Putamen (tissue), 1 donor: ENCODE data around the gene SLCO3A1.

ENCODE experiments used
- DNase-seq: peaks from one replicate; pipeline ENCODE4 v3.0.0-alpha.2; 2016; ENCODE audit warnings: low spot score

SLCO3A1 gene

DNA sequence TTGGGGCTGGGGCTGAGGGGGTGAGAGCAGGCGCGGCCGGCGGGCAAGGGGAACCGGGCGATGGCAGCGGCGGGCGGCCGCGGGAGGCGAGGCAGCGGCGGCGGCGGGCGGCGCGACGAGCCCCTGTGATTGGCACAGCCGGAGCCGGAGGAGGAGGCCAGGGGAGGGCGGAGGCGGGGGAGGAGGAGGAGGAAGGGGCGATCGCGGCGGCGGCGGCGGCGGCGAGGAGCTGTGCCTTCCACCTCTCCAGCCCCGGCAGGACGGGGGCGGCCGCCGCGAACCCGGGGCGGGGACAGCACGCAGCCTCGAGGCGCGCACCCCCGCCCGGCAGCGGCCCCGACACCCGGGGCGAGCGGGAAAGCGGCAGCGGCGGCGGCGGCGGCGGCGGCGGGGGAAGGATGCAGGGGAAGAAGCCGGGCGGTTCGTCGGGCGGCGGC, at the start of gene SLCO3A1:
Gene SLCO3A1 (plus strand): TSS at position 198 of the 437 bp plus-strand sequence.
- peak; percentile 81 for DNase-seq

DNA sequence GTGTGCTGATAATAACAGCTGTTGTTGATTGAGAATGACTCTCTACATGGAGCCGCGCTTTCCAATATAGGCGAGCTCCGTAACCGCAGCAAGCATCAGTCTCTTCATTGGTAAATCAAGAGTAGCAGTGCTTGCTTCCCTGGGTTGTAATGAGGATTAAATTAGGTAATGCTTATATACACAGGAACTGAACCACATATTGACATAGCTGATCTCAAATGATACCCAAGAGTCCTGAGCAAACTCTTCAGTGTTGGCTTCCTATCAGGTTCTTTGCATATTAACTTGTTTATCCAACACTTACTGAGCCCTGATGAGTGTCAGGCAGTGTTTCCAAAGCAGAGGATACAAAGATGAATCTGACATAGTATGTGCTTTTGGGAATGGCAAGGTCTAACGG, 46.4 kb upstream of the SLCO3A1 start:
- DNase-seq, result no peak

DNA sequence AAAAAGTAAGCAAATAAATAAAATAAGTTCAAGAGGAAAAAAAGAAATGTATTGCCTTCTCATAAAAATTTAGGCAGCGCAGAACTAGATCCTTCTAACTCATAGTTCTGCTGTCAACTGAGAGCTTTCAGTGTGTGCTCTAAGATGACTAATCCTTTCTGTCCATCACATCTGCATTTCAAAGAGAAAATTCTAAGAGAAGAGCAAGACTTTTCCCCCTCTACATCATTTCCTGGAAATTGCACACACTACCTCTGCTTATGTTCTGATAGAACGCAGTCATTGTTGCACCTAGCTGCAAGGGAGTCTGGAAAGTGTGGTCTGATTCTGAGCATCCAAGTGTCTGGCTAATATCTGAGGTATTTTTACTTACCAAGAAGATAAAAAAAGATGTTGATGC, 39.6 kb upstream of the SLCO3A1 start:
- no peak for DNase-seq

DNA sequence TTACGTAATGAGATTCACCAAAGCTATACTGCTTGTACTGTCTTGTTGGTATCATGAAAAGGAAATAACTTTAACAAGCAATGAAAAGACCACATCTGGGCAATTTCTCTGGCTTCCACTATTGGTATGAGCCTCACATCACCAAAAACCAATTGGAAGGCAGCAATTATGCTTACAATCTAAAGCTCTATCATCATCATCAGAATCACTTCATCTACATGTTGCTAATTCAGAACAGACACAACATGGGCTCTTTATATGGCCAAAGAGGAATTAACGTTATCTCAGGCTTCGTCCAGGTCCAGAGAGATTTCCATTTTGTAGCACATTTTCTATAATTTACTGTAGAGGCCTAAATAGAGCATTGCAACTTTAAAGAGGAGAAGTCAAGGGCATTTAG, 36.6 kb upstream of the SLCO3A1 start:
- DNase-seq, result no peak

DNA sequence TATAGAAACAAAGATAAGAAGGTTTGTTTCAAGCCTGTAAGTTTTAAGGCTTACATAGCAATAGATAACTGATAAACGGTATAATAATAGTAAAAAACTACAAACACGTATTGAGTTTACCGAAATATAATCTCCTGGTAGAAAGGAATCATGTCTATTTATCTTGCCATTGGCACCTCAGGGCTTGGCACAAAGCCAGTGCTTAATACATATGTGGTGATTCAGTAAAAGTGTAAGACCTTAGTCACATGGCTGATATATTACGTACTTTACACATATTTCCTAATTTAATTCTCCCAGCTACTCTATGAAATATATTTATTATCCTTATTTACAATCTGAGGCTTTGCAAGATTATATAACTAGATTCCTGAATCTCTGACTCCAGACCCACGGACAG, 32.0 kb upstream of the SLCO3A1 start:
- no peak for DNase-seq

DNA sequence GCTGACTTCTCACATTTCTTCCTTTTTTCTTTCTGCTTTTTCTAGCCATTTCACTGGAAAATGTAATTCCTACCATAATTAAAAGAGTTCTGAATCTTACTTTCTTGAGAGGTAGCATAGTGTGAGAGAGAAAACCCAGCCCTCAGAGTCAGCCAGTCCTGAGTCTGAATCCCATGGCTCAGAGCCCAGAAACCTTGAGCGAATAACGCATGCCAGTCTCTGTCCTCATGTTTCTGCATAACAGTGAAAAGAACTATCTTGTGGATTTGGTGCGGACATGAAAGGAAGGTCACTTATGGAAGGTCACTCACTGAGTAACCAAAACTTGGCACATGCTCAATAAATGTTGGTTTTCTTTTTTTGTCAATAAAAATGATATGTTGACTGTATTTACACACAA, 29.3 kb upstream of the SLCO3A1 start:
- no peak for DNase-seq

DNA sequence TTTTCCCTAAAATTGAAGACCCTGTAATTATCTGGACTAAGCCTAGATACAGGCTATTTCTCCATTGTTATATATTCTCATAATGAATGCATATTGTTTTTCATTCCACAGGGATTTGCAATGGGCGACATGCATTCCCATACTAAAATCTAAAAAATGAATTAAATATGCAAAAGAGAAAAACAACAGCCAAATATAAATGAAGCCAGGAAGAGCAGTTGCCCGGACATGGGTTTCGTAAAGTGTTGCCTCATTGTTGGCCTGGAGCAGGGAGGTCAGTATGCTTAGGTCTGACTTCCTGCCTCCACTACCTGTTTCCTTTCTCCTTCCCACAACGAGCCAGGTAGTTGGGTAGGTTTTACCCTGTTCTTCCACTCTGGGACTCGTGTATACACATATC, 27.1 kb upstream of the SLCO3A1 start:
- no peak for DNase-seq

DNA sequence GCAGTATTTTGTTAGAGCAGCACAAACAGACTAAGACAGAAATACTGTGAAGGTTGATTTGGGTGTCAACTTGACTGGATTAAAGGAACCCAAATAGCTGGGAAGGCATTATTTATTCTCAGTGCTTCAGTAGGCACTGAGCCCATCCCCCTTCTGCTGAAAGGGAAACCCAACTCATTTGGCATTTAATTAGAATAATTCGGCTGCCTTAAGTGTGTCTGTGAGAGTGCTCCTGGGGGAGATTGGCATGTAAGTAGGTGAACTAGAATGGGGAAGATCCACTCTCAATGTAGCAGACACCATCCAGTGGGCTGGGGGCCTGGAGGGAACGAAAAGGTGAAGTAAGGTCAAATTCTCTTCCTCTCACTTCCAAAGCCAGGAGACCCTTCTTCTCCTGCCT, 20.5 kb upstream of the SLCO3A1 start:
- DNase-seq, result no peak

DNA sequence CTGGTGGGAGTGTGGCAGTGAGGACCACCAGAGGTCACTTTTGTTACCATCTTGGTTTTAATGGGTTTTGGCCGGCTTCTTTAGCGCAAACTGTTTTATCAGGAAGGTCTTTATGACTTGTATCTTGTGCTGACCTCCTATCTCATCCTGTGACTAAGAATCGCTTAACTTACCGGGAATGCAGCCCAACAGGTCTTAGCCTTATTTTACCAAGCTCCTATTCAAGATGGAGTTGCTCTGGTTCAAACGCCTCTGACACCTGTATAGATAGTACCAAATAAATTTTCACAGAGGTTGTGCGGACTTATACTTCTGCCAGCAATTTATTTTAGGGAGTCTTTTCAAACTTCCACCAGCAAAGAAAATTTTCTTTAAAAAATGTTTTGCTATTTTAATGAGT, 13.6 kb upstream of the SLCO3A1 start:
- no peak for DNase-seq

DNA sequence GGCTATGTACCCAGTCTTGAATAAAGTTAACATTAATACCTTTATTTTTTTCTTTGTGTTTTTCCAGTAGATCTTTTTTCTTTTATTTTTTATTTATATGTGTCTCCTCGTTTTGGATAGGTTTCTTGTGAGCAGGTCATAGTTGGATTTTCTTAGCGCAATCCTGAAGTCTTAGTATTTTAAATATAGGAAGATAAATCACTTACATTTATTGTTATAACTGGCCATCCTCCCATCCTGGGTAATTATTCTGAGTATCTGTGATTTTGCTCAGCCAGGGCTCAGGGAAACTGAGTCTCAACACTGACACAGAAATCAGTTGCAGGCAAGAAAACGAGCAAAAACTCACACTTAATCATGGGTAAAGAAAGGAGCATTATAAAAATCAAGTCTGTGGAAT, 11.6 kb upstream of the SLCO3A1 start:
- DNase-seq, result no peak

DNA sequence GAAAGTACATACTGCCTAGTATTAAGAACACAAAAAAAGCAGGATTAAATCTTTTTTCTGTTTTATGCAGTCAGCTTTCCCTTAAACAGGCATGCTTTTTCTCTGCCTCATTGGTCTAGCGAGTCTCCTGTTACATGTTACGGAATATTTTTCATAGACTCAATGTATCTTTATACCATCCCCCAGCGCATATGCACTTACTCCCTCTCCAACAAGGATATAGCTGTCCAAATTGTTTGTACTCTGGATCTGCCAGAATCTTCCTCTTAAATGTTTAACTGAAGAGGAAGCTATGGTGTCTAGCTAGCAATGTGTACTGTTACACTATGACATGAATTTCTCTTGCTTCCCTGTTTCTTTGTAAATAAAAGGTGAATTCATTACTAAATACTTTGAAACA, 9.2 kb upstream of the SLCO3A1 start:
- no peak for DNase-seq

DNA sequence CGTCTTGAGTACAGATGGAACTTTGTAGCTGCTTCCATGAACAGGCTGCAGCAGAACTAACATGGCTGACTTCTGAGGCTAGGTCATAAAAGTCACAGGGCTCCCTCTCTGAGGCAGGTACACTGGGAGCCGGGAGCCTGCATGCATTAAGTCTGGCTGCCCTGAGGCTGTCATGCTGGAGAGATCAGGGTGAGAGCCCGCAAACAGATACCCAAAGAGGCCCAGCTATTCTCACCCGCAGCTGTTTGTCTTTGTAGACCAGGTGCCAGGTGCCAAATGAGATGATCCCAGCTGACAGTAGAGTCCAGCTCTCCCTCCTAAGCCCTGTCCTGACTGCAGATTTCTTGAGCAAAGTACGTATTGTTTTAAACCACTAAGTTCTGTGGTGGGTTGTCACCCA, 8.6 kb upstream of the SLCO3A1 start:
- no peak for DNase-seq

DNA sequence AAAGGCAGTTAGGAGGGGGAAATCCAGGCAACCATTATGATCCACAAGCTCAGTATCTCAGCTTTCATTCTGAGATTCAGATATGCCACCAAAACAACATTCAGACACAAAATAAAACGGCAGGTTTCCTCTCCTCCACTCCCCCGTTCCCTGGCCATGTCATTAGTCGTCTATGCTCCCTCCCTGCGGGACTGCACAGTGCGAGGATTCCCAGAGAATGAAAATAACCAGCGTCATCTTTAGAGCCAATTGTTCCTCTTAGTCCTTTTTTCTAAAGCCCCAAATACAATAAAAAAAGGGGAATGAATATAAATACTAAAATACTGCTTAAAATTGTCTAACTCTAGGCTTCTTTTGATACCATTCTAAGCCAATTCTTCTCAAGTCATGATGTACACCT, 7.8 kb upstream of the SLCO3A1 start:
- no peak for DNase-seq

DNA sequence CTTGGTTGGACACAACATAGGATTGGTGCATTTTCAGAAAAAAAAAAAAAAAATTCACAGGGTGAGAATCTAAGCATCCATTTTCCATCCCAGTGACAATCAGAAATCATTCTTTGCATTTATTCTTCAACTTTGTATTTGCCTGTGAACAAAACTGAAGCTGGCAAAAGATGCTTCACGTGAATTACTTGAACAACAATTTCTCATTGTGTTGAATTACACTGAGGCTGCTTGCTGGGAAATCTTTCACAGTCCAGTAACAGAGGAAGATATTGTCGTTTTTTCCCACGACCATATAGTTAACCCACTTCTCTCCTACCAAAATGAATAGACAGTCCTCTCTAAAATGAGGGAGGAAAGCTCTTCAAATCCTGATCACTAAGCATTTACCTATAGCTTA, 4.3 kb upstream of the SLCO3A1 start:
- peak; percentile 68 for DNase-seq

DNA sequence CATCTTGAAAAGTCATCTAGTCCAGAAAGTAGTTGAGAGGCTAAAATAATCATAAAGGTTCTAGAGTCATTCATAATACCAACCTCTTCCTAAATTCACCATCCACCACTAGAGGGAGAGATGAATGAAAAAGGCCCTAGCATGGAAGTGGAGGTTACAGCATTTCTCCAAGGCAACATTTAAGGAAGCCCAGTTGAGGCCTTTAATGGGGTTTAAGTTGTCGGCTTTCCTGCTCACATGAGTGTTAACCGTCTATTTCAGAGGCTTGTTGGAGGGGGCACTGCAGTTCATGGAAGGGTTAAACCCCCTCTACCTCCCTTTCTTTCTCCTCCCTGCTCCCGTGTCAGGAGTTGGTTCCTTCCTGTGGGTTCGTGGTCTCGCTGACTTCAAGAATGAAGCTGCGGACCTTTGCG, 3.8 kb upstream of the SLCO3A1 start:
- DNase-seq, result peak; percentile 64

DNA sequence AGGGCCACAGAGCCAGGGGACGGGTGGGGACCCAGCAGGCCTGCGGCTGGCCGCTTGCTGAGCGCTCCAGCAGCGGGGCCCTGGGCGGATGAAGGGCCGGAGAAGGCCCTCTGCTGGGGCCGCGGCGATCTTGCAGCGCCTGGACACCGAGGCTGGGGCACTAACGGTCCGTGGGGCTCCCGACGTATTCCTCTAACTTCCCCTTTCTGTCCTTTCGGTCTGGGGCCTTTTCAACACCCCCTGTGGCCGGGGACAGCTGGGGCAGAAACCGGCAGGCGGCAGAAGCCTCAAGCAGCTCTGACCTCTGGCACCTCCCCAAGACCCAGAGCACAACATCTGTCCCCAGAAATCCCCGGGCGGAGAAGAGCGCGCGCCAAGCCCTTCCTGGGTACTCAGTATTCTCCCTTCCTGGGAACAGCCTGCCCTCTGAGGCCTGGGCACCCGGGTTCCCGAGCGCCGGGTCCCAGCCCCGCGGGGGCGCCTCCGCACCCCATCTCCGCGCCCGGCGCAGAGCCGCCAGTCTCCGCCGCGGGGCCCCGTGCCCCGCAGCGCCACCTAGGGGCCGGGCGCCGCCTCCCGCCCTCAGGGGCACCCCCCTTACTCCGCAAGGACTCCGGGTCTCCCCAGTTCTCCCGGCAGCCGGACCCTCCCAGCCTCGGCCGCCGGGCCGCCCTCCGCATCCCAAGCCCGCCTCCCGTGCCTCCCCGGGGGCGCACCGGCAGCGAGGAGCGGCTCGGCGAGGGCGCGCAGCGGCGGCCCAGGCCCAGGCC, 582 bp upstream of the SLCO3A1 start:
- DNase-seq, result peak; percentile 86

DNA sequence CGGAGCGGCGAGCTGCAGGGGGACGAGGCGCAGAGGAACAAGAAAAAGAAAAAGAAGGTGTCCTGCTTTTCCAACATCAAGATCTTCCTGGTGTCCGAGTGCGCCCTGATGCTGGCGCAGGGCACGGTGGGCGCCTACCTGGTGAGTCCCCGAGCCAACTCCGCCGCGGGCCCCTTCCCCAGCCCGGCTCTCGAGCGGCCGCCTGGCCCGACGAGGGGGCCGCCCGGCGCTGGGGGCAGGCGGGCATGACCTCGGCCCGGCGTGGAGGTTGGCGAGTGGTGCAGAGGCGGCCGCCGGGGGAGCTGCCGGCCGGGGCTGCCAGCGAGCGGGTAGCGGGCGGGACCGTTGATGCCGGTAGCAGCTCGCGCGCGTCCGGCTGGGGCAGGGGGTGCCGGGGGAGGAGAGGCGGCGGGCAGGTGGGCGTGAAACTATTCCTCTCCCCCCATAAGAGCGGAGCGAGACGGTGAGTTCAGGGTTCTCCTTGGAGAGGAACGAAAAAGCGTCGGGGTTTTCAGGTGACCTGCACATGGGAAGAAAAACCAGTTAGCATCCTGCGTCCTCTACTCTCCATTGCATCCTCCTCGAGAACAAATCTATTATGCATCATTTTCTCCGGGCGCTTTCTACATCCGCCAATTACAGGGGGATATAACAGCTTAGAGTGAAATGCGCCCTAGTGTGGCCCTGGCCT, 585 bp downstream of the SLCO3A1 start:
- DNase-seq, result no peak

DNA sequence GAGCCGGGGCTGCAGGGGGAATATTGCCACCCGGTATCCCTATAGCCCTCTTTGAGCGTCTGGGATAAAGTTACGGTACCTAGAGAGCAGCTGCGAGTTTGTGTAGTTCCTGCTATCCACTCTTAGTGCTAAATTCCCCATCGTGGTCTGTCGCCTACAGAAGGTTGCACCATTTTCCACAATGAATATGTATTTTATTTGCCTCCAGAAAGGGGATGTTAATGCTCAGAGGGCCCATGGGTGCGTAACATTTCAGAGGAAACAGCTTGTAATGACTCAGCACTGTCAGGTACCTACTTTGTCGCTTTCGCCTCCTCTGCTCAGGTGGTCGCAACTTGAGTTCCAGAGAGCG, 1.1 kb downstream of the SLCO3A1 start:
- no peak for DNase-seq

DNA sequence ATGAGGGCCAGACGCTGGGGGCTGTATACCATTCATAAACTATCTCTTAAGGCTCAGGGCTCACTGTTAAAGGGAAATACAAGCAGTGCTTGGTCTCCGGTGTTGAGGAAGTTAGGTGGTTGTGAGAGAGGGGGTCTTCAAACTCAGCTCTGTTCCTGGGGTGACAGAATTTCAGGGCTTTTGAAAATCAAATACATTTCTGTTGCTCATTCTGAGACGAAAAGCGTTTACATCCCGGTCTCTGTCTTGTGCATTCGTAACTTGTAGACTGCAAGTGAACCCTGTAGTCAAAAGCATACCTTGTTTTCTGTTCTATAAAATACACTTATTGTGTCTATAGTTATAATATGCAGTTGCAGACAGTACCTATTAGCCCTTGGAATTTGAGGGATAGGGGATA, 1.7 kb downstream of the SLCO3A1 start:
- no peak for DNase-seq

DNA sequence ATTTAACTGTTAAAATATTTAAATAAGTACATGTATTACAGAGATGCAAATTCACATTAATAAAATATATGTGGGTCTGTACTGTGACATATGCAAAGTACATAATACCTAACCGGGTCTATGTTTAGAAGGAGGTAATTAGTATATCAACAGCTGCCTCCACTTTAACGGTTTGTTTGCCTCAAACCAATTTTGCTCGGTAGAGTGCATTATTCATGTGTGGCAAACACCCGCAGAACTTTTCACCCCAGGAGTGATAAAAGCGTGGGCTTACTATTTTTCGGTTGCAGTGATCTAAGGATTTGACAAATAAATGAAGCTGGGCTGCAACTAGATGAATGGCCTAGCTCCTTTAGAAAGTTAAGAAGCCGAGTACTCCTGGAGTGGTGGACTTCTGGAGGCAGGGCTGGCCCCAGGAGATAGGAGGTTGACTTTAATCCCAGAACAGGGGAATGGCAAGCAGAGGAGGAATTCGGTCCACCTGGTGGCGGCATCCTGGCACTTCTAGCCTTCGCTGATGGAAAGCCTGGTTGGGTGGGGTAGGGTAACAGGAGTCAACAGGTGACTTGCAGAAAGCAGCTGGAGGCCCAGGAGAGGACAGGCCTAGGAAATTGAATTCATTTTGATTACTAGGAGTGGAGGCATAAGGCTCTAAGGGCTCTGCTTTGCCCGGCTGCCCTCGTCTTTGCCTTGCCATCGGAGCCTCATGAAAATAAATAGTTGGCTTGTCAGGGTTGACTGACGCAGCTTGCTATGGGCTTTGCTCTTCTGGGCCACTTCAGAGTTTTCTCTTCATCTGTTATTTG, 2.4 kb downstream of the SLCO3A1 start:
- no peak for DNase-seq

DNA sequence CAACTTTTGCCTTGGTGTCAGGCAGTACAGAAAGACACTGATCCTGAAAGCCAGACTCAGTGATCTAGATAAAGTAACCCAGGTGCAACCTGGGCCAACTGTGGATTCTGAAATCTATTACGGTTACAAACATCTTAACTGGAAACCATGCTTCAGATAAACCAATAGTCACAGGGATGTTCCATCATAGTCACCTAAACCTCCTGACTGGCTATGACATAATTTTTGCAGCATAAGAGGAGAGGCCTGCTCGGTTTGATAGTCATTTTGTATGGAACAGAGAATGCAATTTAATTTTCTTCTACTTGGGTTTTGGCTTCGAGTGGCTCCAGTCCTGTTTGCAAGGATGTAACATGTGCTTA, 3.7 kb downstream of the SLCO3A1 start:
- DNase-seq, result no peak

DNA sequence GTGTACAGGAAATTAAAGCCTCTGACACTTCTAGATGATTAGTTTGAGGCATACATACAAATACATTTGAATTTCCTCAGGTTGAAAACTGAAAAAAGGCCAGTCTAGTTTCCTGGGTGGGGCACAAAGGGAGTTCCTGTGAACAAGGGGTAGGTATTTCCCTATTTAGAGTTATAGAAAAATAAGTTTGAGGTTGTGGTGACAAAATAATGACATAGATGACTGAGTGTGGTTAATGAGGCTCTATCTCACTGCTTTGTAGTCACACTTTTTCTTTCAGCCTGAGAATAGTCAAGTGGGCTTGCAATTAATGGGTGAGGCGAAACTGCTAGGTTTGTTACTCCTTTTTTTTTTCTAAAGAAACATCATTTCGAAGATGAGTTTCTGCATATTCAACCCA, 4.3 kb downstream of the SLCO3A1 start:
- DNase-seq, result no peak

DNA sequence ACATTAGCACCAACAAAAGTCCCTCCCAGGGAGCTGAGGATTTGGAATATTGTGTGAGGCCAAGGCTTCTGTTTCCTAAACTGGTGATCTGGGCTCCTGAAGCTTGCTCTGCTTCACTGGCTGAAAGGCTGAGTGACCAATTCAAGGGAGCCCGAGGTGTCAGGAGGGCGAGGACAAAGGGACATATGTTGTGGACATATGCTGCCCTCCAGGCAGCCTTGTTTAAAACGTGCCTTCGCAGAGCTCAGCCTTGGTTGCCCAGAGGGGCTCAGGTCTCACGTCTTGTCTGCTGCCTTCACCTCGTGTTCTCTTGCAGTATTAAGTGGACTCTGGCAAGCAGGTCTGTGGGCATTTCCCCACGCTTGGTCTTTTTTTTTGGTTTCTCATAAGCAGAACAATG, 7.0 kb downstream of the SLCO3A1 start:
- no peak for DNase-seq
